UCSD-AML1 (cell line): ENCODE results near the gene IMPG2.
"Not testable (repeated sequence)": the region's sequence is repeated elsewhere in the genome, so short reads cannot be mapped to it uniquely, and the experiment has no call there.

ENCODE experiments used
- DNase-seq: peaks from one replicate; lab custom pipeline; 2025; ENCODE audit not compliant: unreplicated experiment; lab: John Stamatoyannopoulos, UW

The IMPG2 gene

GRCh38 chr3:101320475-101320874 lies at the start of gene IMPG2:
TSS of gene IMPG2 (minus strand) at chr3:101320575. CDS start at chr3:101320372, 203 bp downstream.
- no peak for DNase-seq

GRCh38 chr3:101362406-101362805 lies 42.0 kb upstream of the IMPG2 start:
- no peak for DNase-seq

- no peak for DNase-seq
Measured at GRCh38 chr3:101351829-101352228, 31.5 kb upstream of the IMPG2 start.

GRCh38 chr3:101340591-101340990 lies 20.2 kb upstream of the IMPG2 start:
- DNase-seq: no peak

- DNase-seq: no peak
Measured at GRCh38 chr3:101333883-101334282, 13.5 kb upstream of the IMPG2 start.

GRCh38 chr3:101329016-101329673 lies 8.8 kb upstream of the IMPG2 start:
- DNase-seq: no peak

- DNase-seq: no peak
Measured at GRCh38 chr3:101325393-101326134, 5.2 kb upstream of the IMPG2 start.

GRCh38 chr3:101319531-101319930 lies 844 bp downstream of the IMPG2 start:
- no peak for DNase-seq

- DNase-seq: no peak
Measured at GRCh38 chr3:101312545-101312944, 7.8 kb downstream of the IMPG2 start.

- DNase-seq: no peak
Measured at GRCh38 chr3:101311676-101312075, 8.7 kb downstream of the IMPG2 start.

GRCh38 chr3:101310978-101311375 lies 9.4 kb downstream of the IMPG2 start:
- no peak for DNase-seq

- DNase-seq: not testable (repeated sequence)
Measured at GRCh38 chr3:101308147-101308772, 12.1 kb downstream of the IMPG2 start.

- DNase-seq: no peak
Measured at GRCh38 chr3:101303836-101304235, 16.5 kb downstream of the IMPG2 start.

GRCh38 chr3:101303089-101303731 lies 17.2 kb downstream of the IMPG2 start:
- DNase-seq: no peak

GRCh38 chr3:101300073-101300472 lies 20.3 kb downstream of the IMPG2 start:
- no peak for DNase-seq

GRCh38 chr3:101292027-101292426 lies 28.3 kb downstream of the IMPG2 start:
- DNase-seq: no peak

- DNase-seq: no peak
Measured at GRCh38 chr3:101288294-101288693, 32.1 kb downstream of the IMPG2 start.

GRCh38 chr3:101284757-101285156 lies 35.6 kb downstream of the IMPG2 start:
- no peak for DNase-seq

- DNase-seq: no peak
Measured at GRCh38 chr3:101281521-101282030, 38.8 kb downstream of the IMPG2 start.

GRCh38 chr3:101279765-101280385 lies 40.5 kb downstream of the IMPG2 start:
- DNase-seq: no peak

GRCh38 chr3:101279162-101279561 lies 41.2 kb downstream of the IMPG2 start:
- DNase-seq: no peak
